DMS153 treated with DMSO at 0.1 percent for 48 hours (cell line): ENCODE data around the gene RER1.

ENCODE experiments used
- DNase-seq: peaks from one replicate; lab custom pipeline; 2025; ENCODE audit not compliant: unreplicated experiment; lab: John Stamatoyannopoulos, UW

The RER1 gene

DNA sequence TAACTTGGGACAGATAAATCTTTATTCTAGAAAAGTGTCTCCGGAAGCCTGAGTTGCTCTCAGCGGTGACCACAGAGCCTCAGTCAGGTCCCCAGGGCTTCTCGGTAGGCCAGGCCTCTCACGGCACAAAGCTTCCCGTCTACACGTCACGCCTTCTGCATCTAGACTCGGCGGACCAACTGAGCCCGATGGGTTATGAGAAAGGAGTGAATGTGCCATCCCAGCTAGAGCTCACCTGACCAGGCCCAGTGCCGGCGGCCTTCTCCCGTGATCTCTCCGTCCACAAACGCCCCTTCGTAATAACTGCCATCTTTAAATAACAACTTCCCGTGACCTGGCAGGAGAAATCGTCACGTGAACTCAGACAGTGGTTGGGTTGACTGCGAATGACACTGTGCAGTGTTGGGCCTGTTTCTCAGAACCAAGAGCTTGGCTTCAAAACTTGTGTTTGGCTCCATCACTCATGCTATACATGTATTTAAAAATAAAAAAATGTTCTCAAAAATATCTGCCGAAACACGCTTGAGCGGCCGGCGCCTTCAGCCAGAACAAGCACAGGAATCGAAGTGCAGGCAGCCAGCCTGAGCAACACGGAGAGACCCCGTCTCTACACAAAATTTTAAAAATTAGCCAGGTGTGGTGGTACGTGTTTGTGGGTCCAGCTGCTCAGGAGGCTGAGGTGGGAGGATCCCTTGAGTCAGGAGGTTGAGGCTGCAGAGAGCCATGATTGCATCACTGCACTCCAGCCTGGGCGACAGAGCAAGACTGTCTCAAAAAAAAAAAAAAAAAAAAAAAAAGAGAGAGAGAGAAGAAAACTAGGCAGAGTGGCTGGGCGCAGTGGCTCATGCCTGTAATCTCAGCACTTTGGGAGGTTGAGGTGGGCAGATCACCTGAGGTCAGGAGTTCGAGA is 3.4 kb upstream of the RER1 start:
- no peak for DNase-seq

GRCh38 chr1:2389644-2390043 is 2.0 kb upstream of the RER1 start:
- DNase-seq: no peak

DNA sequence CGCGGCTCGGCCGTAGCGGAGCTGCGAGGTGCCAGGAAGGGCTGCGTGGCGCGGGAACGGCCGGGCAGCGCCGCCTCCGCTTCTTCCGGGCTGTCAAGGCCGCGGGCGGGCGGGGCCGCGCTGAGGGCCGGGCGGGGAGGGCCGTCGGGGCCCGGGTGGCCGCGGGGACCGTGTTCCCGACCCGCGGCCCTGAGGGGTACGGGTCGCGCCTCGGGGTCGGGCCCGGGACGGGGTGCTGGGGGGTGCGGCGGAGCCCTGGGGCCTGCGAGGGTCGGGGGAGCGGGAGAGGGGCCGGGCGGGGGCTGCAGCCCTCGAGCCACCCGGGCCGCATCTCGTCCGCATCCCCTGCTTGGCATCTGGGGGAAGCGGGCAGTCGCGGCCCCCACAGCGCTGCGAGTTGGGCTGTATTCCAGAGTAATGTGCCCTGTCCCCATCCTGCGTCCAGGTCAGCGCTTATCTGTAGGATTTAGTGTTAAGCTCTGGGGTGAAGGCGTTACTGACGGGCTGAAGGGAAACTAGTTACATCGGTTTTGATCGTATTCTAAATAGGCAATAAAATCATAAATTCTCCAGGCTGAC is 379 bp downstream of the RER1 start:
- no peak for DNase-seq

- no peak for DNase-seq
Observed at GRCh38 chr1:2392686-2393085, 1.0 kb downstream of the RER1 start.

- DNase-seq: no peak
Observed at GRCh38 chr1:2393471-2393877, 1.8 kb downstream of the RER1 start.

GRCh38 chr1:2394220-2394619 is 2.6 kb downstream of the RER1 start:
- no peak for DNase-seq

- no peak for DNase-seq
Observed at GRCh38 chr1:2394761-2395160, 3.1 kb downstream of the RER1 start.

DNA sequence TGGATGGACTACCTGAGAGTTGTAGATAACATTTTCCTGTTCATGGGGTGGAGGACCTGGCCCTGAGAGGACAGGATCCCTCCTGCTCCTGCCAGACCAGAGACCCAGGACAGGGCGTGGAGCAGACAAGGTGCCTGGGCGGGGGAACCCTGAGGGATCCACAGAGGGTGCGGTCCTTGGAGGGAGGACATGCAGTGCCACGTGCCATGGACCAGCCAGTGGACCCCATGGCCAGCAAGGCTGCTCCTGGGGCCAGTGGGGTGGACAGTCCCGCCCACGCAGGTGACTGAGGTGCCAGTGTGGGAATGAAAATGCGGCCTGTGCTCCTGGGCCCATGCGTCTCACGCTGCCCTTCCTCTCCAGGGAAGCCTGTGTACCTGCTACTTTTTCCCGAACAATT is 3.6 kb downstream of the RER1 start:
- DNase-seq: no peak

GRCh38 chr1:2396059-2396458 is 4.4 kb downstream of the RER1 start:
- no peak for DNase-seq

GRCh38 chr1:2396476-2396875 is 4.8 kb downstream of the RER1 start:
- DNase-seq: no peak

DNA sequence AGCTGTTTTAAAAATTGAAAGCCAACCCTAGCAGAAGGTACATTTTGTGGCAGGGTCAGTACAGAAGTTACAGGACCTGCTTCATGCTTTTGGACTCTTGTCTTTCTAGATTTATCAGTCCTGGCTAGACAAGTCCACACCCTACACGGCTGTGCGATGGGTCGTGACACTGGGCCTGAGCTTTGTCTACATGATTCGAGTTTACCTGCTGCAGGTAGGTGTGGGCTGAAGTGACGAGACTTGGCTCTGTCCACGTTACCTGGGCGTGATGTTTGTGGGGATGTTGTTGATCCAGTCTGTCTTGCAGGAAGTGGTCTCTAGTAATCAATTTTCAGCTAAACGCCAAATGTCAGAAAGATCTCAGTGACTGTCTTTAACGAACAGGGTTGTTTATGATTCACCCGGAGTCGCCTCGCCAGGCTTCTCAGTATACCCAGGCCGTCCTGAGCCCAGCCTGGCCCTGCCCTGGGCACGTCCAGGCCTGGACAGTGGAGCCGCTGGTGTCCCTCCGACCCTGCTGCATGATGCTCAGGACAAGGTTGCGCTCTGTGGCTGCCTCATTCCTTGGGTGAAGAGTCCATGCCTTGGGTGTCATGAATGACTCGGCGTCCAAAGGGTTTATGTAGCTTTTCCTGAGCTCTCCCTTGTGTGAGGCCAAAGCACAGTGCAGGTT is 5.5 kb downstream of the RER1 start:
- DNase-seq: no peak

DNA sequence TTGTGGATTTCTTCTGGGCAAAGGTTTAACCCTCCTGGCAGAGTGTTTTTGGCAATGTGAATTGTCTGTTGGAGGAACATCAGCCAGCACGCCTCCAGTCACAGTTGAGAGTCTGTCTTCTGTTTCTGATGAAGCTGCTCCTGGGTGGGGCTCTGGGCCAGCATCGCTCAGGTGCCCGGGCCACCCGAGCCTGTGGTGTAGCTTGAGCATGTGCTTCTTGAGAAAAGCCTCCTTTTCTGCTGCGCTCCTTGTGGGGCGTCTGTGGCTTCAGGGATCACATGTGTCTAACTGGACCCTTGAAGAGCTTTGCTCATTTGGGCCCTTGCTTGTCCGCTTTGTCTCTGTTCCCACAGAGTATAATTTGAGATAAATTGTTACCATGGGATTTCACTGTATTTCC is 7.2 kb downstream of the RER1 start:
- no peak for DNase-seq

DNA sequence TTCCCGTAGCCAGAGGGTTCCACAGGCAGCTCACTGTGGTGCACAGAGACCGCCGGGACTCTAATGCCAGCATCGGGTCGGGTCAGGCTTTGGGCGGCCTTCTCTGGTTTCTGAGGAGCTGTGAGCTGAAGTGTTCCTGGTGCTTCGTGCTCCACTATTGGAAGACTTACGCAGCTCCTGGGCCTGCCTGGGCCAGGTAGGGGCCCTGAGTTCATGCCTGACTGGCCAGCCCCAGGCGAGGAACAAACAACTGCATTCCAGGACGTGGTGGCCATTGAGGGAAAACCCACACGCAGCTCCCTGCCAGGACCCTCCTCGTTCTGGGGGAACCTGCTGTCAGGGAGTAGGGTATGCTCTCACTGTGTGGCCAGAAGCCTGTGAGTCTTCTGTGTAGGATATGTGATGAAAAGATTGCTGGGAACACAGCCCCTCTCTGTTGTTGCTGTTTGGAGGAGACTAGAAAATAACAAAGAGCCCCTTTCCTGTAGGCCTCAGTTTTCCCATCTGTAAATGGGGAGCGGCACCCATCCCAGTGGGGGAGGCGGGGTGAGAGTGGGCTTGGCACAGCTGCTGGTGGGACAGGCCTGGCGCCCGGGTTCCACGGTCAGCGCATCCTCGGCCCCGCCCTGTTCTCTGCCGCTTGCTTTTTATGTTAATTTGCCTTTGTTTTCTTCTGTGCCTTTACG is 8.4 kb downstream of the RER1 start:
- no peak for DNase-seq

DNA sequence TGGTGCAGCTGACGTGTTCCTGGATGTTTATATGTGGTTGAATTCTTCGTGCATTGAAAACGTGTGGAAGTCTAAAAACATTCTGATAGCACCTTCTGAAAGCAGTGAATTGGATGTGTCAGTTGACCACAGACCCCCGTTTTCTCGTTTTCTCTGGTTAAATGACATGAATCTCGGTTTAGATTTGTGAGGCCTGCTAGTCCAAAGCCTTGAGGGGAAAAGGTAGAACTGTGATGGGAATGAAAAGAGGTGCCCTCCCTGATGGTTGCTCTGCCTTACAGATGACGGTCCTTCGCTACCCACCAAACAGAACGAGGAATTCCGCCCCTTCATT is 8.9 kb downstream of the RER1 start:
- DNase-seq: no peak

GRCh38 chr1:2400950-2401649 is 9.5 kb downstream of the RER1 start:
- no peak for DNase-seq

DNA sequence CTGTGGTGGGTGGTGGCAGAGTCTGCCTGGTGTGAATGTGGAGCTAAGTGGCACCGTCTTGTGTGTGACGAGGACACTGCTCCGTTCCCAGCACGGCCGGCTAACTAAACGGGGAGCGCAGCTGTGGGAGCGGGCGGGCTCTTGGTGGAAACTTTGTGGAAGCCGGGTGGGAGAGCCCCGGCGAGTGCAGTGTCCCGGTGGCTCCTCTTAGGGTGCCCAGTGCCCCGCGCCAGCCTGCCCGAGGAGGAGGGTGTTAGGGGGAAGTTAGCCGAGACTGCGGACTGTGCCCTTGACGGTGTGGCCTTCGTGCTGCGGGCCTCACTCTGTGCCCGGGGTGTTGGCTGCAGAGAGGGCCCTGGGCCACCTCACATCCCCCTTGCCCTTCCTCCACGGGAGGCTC is 10.8 kb downstream of the RER1 start:
- DNase-seq: no peak

GRCh38 chr1:2403273-2403672 is 11.6 kb downstream of the RER1 start:
- no peak for DNase-seq

DNA sequence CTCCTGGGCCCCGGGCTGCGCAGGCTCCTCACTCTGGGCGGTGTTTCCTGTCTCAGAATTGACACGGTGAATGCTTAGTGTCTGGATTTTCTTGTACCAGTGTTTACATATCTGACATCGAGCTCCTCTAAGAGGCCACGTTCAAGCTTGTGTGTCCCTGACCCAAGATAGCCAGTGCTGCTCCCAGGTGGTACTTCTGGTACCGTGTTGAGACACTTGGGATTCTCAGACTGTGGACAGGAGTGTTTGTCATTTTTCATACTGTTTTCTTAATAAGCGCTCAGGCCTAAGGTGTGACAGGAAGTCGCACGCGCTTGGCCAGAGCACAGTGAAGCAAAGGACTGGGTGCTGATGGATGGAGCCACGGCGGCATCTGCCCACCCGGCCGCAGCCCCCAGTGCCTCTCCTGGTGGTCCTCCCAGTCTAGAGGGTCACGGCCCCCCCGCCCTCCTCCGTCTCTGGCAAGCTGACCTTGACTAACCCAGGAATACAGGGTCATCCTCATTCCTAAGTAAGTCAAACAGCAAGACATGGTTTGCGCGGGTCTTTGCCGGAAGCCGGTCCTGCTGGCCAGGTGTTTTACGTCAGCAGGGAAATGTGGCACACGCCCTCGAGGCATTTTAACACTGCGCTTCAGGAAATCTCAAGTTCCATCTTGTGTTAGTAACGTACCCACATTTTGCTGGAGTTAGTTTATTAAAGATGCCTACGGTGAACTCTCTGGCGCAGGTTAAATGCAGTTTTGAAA is 12.7 kb downstream of the RER1 start:
- no peak for DNase-seq

- no peak for DNase-seq
Observed at GRCh38 chr1:2404890-2405511, 13.4 kb downstream of the RER1 start.
